BJ (cell line): ENCODE data around the gene SPATA20. TPM values are rescaled to one million over a fixed set of nuclear protein-coding genes. Genes with fewer than 3 reads are reported as not detected.

Experiments used
- CTCF ChIA-PET: fragments of 350-600 bp; formaldehyde crosslinking; extraction: SDS; loops from one replicate; lab custom pipeline; 2021; ENCODE audit warnings: antibody characterized with exemption, inconsistent platforms; lab: Yijun Ruan, JAX
- POLR2A ChIA-PET: fragments of 300-600 bp; sonication (Branson Sonifier 250); formaldehyde crosslinking; extraction: SDS; loops from one replicate; lab custom pipeline; 2021; ENCODE audit warnings: antibody characterized with exemption; lab: Charles Lee
- DNase-seq: peaks from one replicate; pipeline ENCODE4 v3.0.0-alpha.2; 2011; ENCODE audit warnings: low read depth
- H3K27me3 ChIP-seq: 2 replicates; pipeline ENCODE4 v1.6.0; 2011; ENCODE audit warnings: low read length; ENCODE audit not compliant: control insufficient read depth, insufficient read depth
- H3K36me3 ChIP-seq: 2 replicates; pipeline ENCODE4 v1.5.1; 2011; ENCODE audit warnings: low read length; ENCODE audit not compliant: control insufficient read depth, insufficient read depth
- H3K4me3 ChIP-seq: 2 replicates; pipeline ENCODE4 v1.5.1; 2011; ENCODE audit warnings: low read depth, mild to moderate bottlenecking, control low read depth, low read length
- polyA plus RNA-seq: library from polyadenylated mRNA; depleted of rRNA; stranded (reverse); fragments of >200 nt; gene quantifications from 2 replicates; pipeline ENCODE4 v1.2.3, GENCODE V29; 2011
- TF ChIP-seq, protein P1 (sequence below): IDR thresholded peaks from 2 replicates; pipeline ENCODE4 v1.5.1; 2011; ENCODE audit warnings: low read depth, mild to moderate bottlenecking, control low read depth, inconsistent platforms, low read length, moderate library complexity; ENCODE audit not compliant: insufficient read depth

Gene SPATA20
- polyA plus RNA-seq, 1 experiment, result 46.4 TPM

GRCh38 chr17:50587571-50587970 is 40.6 kb downstream of the SPATA20 start:
- DNase-seq, result no peak
- H3K4me3 ChIP-seq, result no peak overlapping the region
- TF ChIP-seq, protein P1, sequence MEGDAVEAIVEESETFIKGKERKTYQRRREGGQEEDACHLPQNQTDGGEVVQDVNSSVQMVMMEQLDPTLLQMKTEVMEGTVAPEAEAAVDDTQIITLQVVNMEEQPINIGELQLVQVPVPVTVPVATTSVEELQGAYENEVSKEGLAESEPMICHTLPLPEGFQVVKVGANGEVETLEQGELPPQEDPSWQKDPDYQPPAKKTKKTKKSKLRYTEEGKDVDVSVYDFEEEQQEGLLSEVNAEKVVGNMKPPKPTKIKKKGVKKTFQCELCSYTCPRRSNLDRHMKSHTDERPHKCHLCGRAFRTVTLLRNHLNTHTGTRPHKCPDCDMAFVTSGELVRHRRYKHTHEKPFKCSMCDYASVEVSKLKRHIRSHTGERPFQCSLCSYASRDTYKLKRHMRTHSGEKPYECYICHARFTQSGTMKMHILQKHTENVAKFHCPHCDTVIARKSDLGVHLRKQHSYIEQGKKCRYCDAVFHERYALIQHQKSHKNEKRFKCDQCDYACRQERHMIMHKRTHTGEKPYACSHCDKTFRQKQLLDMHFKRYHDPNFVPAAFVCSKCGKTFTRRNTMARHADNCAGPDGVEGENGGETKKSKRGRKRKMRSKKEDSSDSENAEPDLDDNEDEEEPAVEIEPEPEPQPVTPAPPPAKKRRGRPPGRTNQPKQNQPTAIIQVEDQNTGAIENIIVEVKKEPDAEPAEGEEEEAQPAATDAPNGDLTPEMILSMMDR, result no peak
- H3K27me3 ChIP-seq, result peaks cover 19% of the 10 kb centered on the region
- POLR2A ChIA-PET, result no interaction called here
- CTCF ChIA-PET, result no interaction called here
- no peaks in the 10 kb centered on the region for H3K36me3 ChIP-seq

- ChIA-PET POLR2A (no interaction called here), CTCF (interaction anchor here (1.3 to 1.7 kb wide), 3 partner anchors 38 to 106 kb away, joined by 3 to 7 read pairs (median 3); no protein-coding TSS in a partner anchor)
- no peak for DNase-seq
- TF ChIP-seq, protein P1, result no peak
- no peak overlapping the region for H3K4me3 ChIP-seq
- H3K27me3 ChIP-seq, result peaks cover 17% of the 10 kb centered on the region
- no peaks in the 10 kb centered on the region for H3K36me3 ChIP-seq
Measured at GRCh38 chr17:50588391-50589049, 41.5 kb downstream of the SPATA20 start.

GRCh38 chr17:50589095-50589705 is 42.2 kb downstream of the SPATA20 start:
- CTCF ChIA-PET, result interaction anchor here (1.3 to 1.7 kb wide), 3 partner anchors 38 to 106 kb away, joined by 3 to 7 read pairs (median 3); no protein-coding TSS in a partner anchor
- peaks cover 16% of the 10 kb centered on the region for H3K27me3 ChIP-seq
- H3K4me3 ChIP-seq, result no peak overlapping the region
- POLR2A ChIA-PET, result no interaction called here
- DNase-seq, result no peak
- TF ChIP-seq, protein P1, result no peak
- H3K36me3 ChIP-seq, result no peaks in the 10 kb centered on the region

DNA sequence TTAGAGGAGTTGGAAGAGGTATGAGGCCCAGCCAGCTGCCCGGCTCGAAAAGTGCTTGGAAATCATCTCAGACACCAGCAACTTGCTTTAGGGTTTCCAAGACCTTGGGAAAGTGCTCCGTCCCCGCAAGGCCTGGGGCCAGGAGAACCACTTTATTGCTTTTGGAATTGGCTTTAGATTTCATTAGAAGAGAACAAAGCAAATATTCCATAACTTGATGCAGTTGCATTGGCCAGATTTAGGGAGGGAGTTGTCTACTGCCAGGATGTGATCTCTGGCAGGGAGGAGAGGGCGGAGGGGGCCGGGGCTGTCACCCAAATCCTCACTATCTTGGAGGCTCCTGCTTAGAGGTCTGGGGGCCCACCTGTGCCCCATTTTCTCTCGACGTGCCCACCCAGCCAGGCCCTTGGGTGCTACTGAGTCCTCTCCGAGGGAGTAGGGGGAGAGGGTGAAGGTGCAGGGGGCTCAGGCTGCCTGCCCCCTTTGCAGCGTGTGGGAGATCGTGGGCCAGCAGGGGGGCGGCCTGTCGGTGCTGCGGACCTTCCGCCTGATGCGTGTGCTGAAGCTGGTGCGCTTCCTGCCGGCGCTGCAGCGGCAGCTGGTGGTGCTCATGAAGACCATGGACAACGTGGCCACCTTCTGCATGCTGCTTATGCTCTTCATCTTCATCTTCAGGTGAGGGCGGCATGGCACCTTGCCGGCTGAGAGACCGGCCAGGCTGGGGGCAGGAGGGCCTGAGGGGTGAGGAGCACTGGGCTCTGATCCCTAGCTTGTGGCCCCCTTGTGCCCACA is 44.2 kb downstream of the SPATA20 start:
- DNase-seq, result no peak
- TF ChIP-seq, protein P1, result no peak
- ChIA-PET POLR2A (no interaction called here), CTCF (no interaction called here)
- H3K27me3 ChIP-seq, result peaks cover 10% of the 10 kb centered on the region
- no peaks in the 10 kb centered on the region for H3K36me3 ChIP-seq
- H3K4me3 ChIP-seq, result no peak overlapping the region

DNA sequence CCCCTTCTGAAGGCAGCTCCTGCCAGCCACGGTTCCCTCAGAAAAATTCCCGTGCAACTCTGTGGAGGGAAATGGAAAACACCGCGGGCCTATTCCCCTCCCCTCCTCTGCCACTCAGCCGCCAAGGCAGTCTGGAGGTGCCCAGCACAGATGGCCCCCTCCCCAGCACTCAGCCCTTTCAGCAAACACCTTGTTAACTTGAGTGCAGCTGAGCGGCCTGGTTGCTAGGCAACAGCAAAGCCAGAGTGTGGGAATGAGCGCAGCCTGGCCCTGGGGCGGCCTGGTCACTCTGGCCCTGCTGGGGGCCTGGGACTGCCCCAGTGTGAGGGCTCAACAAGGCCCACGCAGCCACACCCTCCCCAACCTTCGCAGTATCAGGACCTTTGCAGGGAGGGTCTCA is 46.3 kb downstream of the SPATA20 start:
- no peak for DNase-seq
- ChIA-PET POLR2A (no interaction called here), CTCF (no interaction called here)
- TF ChIP-seq, protein P1, result no peak
- H3K4me3 ChIP-seq, result no peak overlapping the region
- H3K36me3 ChIP-seq, result no peaks in the 10 kb centered on the region
- peaks cover 2% of the 10 kb centered on the region; the same call in 1 of the 2 replicates for H3K27me3 ChIP-seq
